ENCODE measurements around the gene ARHGAP25.
A peak's percentile ranks its signal among the peaks of the same experiment; 100 is the strongest.

The ARHGAP25 gene

GRCh38 chr2:68790600-68790999 lies 56.0 kb downstream of the ARHGAP25 start:
- no peak for DNase-seq (ENCODE audit: low read depth)
- no peak for TF ChIP-seq CTCF (IDR thresholded peaks at IDR 0.05; ENCODE audit: low read length, missing control alignments)
- H3K4me3 ChIP-seq (replicated peaks; ENCODE audit: low read depth, low read length), result no peak overlapping the region

- no peak overlapping the region for H3K4me3 ChIP-seq (replicated peaks; ENCODE audit: low read depth, low read length)
- TF ChIP-seq CTCF (IDR thresholded peaks at IDR 0.05; ENCODE audit: low read length, missing control alignments), result no peak
- no peak for DNase-seq (ENCODE audit: low read depth)
Measured at GRCh38 chr2:68791914-68792313, 57.3 kb downstream of the ARHGAP25 start.

- no peak for DNase-seq (ENCODE audit: low read depth)
- H3K4me3 ChIP-seq (replicated peaks; ENCODE audit: low read depth, low read length), result no peak overlapping the region
- TF ChIP-seq CTCF (IDR thresholded peaks at IDR 0.05; ENCODE audit: low read length, missing control alignments), result no peak
Measured at GRCh38 chr2:68792751-68793150, 58.1 kb downstream of the ARHGAP25 start.

- peak; percentile 62 for DNase-seq (ENCODE audit: low read depth)
- H3K4me3 ChIP-seq (replicated peaks; ENCODE audit: low read depth, low read length), result no peak overlapping the region
- TF ChIP-seq CTCF (IDR thresholded peaks at IDR 0.05; ENCODE audit: low read length, missing control alignments), result no peak
Measured at GRCh38 chr2:68796295-68796905, 61.8 kb downstream of the ARHGAP25 start.

- DNase-seq (ENCODE audit: low read depth), result no peak
- no peak overlapping the region for H3K4me3 ChIP-seq (replicated peaks; ENCODE audit: low read depth, low read length)
- no peak for TF ChIP-seq CTCF (IDR thresholded peaks at IDR 0.05; ENCODE audit: low read length, missing control alignments)
Measured at GRCh38 chr2:68798569-68798968, 64.0 kb downstream of the ARHGAP25 start.

GRCh38 chr2:68799140-68800026 lies 64.8 kb downstream of the ARHGAP25 start:
- no peak for DNase-seq (ENCODE audit: low read depth)
- no peak for TF ChIP-seq CTCF (IDR thresholded peaks at IDR 0.05; ENCODE audit: low read length, missing control alignments)
- no peak overlapping the region for H3K4me3 ChIP-seq (replicated peaks; ENCODE audit: low read depth, low read length)
